NB4 (cell line): ENCODE measurements around the gene C2CD5.

Source experiments
- MYC ChIP-seq: IDR thresholded peaks from 2 replicates; pipeline ENCODE4 v1.6.1; 2011; ENCODE audit warnings: low read depth, low read length
- POLR2A ChIP-seq: IDR thresholded peaks from 2 replicates; pipeline ENCODE4 v1.6.1; 2011; ENCODE audit warnings: mild to moderate bottlenecking; ENCODE audit not compliant: insufficient read length; ENCODE audit errors: extremely low read depth
- TF ChIP-seq, protein P1 (sequence below): IDR thresholded peaks from one replicate; pipeline ENCODE4 v1.5.1; 2012; ENCODE audit warnings: low read depth, low read length
- TF ChIP-seq, protein P2 (sequence below): IDR thresholded peaks from 2 replicates; pipeline ENCODE4 v1.6.1; 2011; ENCODE audit warnings: low read depth, low read length

GRCh38 chr12:22577667-22578066, 33.3 kb upstream of the C2CD5 start:
- TF ChIP-seq, protein P1, sequence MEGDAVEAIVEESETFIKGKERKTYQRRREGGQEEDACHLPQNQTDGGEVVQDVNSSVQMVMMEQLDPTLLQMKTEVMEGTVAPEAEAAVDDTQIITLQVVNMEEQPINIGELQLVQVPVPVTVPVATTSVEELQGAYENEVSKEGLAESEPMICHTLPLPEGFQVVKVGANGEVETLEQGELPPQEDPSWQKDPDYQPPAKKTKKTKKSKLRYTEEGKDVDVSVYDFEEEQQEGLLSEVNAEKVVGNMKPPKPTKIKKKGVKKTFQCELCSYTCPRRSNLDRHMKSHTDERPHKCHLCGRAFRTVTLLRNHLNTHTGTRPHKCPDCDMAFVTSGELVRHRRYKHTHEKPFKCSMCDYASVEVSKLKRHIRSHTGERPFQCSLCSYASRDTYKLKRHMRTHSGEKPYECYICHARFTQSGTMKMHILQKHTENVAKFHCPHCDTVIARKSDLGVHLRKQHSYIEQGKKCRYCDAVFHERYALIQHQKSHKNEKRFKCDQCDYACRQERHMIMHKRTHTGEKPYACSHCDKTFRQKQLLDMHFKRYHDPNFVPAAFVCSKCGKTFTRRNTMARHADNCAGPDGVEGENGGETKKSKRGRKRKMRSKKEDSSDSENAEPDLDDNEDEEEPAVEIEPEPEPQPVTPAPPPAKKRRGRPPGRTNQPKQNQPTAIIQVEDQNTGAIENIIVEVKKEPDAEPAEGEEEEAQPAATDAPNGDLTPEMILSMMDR, result no peak
- TF ChIP-seq POLR2A (no peak), MYC (no peak)
- TF ChIP-seq, protein P2, sequence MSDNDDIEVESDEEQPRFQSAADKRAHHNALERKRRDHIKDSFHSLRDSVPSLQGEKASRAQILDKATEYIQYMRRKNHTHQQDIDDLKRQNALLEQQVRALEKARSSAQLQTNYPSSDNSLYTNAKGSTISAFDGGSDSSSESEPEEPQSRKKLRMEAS, result no peak
